ENCODE measurements around the gene ENTPD6. TPM values are rescaled to one million over a fixed set of nuclear protein-coding genes. Genes with fewer than 3 reads are reported as not detected.

The ENTPD6 gene
- total and polyA plus RNA-seq, 2 of the 4 experiments (the other 2 are of a cell fraction), result 61.1 to 98.6 TPM

DNA sequence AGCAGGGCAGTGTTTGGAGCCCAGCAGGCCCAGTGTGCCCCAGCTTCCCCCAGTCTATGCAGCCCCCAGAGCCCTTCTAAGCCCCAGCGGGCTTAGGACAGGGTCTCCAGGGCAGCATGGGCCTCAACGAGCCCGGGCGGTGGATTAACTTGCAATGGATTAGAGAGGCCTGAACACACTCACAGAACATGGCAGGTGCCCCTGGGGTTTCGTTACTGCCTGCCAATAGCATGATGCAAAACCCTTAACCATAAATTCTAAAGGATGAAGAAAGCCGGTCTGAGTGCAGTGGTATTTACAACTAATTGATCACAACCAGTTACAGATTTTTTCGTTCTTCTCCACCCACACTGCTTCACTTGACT lies 18.9 kb downstream of the ENTPD6 start:
- Histone ChIP-seq H3K27ac (ENCODE audit: insufficient read depth, low read length) (no peak overlapping the region), H3K14ac (replicated peaks; ENCODE audit: low read depth, low read length) (no peak overlapping the region), H3K23ac (ENCODE audit: low read depth, low read length) (no peak overlapping the region), H3K4ac (ENCODE audit: low read depth, low read length) (no peak overlapping the region), H4K8ac (ENCODE audit: low read depth in 2 of 2, low read length in 2 of 2) (no peak overlapping the region), H4K91ac (ENCODE audit: insufficient read depth, low read depth, low read length) (no peak overlapping the region), H3K4me2 (ENCODE audit: low read depth, low read length) (no peak overlapping the region), H2BK120ac (ENCODE audit: low read depth, low read length) (no peak overlapping the region), H2BK15ac (ENCODE audit: low read depth, low read length) (no peak overlapping the region), H3K9me1 (ENCODE audit: insufficient read depth, low read length) (no peaks in the 10 kb centered on the region; the same call in 1 of the 2 replicates), H2BK5ac (ENCODE audit: low read depth, low read length, poor library complexity, severe bottlenecking) (no peak overlapping the region), H3K56ac (ENCODE audit: extremely low read depth, insufficient read depth, low read length) (no peak overlapping the region), H3K9ac (ENCODE audit: low read depth, low read length) (no peak overlapping the region), H2AK5ac (ENCODE audit: low read depth, low read length) (no peak overlapping the region), H3K4me3 (ENCODE audit: insufficient read depth, low read depth, low read length) (no peak overlapping the region), H3K79me1 (ENCODE audit: low read depth in 1 of 2, low read length in 2 of 2) (peaks cover 3 to 10% of the 10 kb centered on the region in 2 experiments; a peak in 3 of 4 replicates), H3K9me3 (ENCODE audit: control insufficient read depth, insufficient read depth, low read length) (no peaks in the 10 kb centered on the region), H2AK9ac (replicated peaks; ENCODE audit: low read depth, low read length, poor library complexity) (no peak overlapping the region), H4K5ac (ENCODE audit: low read depth, low read length) (no peak overlapping the region), H3K18ac (ENCODE audit: low read depth, low read length) (no peak overlapping the region), H3K27me3 (ENCODE audit: control insufficient read depth, insufficient read depth, low read length) (no peaks in the 10 kb centered on the region), H3K4me1 (ENCODE audit: control insufficient read depth, insufficient read depth, low read length) (no peaks in the 10 kb centered on the region), H2AFZ (replicated peaks; ENCODE audit: low read length, poor library complexity) (no peak overlapping the region), H3K36me3 (ENCODE audit: control insufficient read depth, insufficient read depth, low read length) (peaks cover 35% of the 10 kb centered on the region), H4K20me1 (ENCODE audit: insufficient read depth, low read length) (no peaks in the 10 kb centered on the region), H2BK20ac (ENCODE audit: low read depth, low read length) (no peak overlapping the region)
- in situ Hi-C loops (cut with MboI; ENCODE audit: low sequenced_read_pairs) (loop anchor here (10.0 kb wide), 2 partner anchors 50 to 170 kb away; no protein-coding TSS in a partner anchor), intact Hi-C loops (cut with micrococcal nuclease) (no loop called here), dilution Hi-C loops (cut with HindIII; ENCODE audit: low sequenced_read_pairs, unreplicated experiment) (no loop called here)
- ATAC-seq (ENCODE audit: low read depth), result no peak
- no CpG with 5 or more reads among the region's 7 CpGs for WGBS, 2 experiments (ENCODE audit: extremely low coverage in 2 of 2, insufficient read length in 1 of 2)
- BruUV-seq (replicated peaks), result no TSS peak
- DNase-seq, result no peak
- ChIA-PET CTCF (no interaction called here), POLR2A (ENCODE audit: unreplicated experiment) (no interaction called here)
- TF ChIP-seq RCOR1 (IDR thresholded peaks at IDR 0.05; ENCODE audit: insufficient replicate concordance, low read length) (no peak), MAZ (IDR thresholded peaks at IDR 0.05; ENCODE audit: borderline replicate concordance, low read depth, low read length) (no peak), BHLHE40 (IDR thresholded peaks at IDR 0.05; ENCODE audit: low read depth, low read length) (no peak), MAFK (IDR thresholded peaks at IDR 0.05; ENCODE audit: low read depth, low read length) (no peak), SMC3 (IDR thresholded peaks at IDR 0.05; ENCODE audit: low read depth, low read length) (no peak), FOS (IDR thresholded peaks at IDR 0.05; ENCODE audit: low read depth, low read length) (no peak), MXI1 (IDR thresholded peaks at IDR 0.05; ENCODE audit: borderline replicate concordance, low read depth, low read length) (no peak), POLR2A (IDR thresholded peaks at IDR 0.05; ENCODE audit: low read depth, low read length) (no peak), RAD21 (IDR thresholded peaks at IDR 0.05; ENCODE audit: low read length) (no peak), CHD1 (IDR thresholded peaks at IDR 0.05; ENCODE audit: low read depth, low read length) (no peak), CEBPB (IDR thresholded peaks at IDR 0.05; ENCODE audit: low read depth, low read length) (no peak), USF2 (IDR thresholded peaks at IDR 0.05; ENCODE audit: low read depth, low read length) (no peak)

All from IMR-90 (cell line).